Measurements from ENCODE around the gene CAPRIN1. TPM values are rescaled to one million over a fixed set of nuclear protein-coding genes. Genes with fewer than 3 reads are reported as not detected.

CAPRIN1 gene
- total and polyA plus RNA-seq, 2 of the 8 experiments (the other 6 are each of a cell fraction or from before 2014, with no cell fraction given): 221 to 317 TPM

DNA sequence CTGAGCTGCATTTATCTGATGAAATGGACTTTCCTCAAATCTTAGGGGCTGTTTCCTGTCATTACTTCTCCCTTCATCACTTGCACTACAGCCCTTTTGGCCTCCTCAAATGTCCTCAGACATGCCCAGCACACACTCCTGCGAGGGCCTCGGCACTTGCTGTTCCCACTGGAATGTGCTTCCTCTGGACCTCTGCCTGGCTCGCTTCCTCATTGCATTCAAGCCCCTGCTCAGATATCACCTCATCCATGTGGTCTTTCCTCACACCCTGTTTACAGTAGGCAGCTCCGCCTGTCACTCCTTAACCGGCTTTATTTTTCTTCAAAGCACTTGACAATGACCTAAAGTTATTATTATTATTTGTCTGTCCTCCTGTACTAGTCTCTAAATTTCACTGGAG, 62.9 kb downstream of the CAPRIN1 start (continued):
- TF ChIP-seq, protein P1, sequence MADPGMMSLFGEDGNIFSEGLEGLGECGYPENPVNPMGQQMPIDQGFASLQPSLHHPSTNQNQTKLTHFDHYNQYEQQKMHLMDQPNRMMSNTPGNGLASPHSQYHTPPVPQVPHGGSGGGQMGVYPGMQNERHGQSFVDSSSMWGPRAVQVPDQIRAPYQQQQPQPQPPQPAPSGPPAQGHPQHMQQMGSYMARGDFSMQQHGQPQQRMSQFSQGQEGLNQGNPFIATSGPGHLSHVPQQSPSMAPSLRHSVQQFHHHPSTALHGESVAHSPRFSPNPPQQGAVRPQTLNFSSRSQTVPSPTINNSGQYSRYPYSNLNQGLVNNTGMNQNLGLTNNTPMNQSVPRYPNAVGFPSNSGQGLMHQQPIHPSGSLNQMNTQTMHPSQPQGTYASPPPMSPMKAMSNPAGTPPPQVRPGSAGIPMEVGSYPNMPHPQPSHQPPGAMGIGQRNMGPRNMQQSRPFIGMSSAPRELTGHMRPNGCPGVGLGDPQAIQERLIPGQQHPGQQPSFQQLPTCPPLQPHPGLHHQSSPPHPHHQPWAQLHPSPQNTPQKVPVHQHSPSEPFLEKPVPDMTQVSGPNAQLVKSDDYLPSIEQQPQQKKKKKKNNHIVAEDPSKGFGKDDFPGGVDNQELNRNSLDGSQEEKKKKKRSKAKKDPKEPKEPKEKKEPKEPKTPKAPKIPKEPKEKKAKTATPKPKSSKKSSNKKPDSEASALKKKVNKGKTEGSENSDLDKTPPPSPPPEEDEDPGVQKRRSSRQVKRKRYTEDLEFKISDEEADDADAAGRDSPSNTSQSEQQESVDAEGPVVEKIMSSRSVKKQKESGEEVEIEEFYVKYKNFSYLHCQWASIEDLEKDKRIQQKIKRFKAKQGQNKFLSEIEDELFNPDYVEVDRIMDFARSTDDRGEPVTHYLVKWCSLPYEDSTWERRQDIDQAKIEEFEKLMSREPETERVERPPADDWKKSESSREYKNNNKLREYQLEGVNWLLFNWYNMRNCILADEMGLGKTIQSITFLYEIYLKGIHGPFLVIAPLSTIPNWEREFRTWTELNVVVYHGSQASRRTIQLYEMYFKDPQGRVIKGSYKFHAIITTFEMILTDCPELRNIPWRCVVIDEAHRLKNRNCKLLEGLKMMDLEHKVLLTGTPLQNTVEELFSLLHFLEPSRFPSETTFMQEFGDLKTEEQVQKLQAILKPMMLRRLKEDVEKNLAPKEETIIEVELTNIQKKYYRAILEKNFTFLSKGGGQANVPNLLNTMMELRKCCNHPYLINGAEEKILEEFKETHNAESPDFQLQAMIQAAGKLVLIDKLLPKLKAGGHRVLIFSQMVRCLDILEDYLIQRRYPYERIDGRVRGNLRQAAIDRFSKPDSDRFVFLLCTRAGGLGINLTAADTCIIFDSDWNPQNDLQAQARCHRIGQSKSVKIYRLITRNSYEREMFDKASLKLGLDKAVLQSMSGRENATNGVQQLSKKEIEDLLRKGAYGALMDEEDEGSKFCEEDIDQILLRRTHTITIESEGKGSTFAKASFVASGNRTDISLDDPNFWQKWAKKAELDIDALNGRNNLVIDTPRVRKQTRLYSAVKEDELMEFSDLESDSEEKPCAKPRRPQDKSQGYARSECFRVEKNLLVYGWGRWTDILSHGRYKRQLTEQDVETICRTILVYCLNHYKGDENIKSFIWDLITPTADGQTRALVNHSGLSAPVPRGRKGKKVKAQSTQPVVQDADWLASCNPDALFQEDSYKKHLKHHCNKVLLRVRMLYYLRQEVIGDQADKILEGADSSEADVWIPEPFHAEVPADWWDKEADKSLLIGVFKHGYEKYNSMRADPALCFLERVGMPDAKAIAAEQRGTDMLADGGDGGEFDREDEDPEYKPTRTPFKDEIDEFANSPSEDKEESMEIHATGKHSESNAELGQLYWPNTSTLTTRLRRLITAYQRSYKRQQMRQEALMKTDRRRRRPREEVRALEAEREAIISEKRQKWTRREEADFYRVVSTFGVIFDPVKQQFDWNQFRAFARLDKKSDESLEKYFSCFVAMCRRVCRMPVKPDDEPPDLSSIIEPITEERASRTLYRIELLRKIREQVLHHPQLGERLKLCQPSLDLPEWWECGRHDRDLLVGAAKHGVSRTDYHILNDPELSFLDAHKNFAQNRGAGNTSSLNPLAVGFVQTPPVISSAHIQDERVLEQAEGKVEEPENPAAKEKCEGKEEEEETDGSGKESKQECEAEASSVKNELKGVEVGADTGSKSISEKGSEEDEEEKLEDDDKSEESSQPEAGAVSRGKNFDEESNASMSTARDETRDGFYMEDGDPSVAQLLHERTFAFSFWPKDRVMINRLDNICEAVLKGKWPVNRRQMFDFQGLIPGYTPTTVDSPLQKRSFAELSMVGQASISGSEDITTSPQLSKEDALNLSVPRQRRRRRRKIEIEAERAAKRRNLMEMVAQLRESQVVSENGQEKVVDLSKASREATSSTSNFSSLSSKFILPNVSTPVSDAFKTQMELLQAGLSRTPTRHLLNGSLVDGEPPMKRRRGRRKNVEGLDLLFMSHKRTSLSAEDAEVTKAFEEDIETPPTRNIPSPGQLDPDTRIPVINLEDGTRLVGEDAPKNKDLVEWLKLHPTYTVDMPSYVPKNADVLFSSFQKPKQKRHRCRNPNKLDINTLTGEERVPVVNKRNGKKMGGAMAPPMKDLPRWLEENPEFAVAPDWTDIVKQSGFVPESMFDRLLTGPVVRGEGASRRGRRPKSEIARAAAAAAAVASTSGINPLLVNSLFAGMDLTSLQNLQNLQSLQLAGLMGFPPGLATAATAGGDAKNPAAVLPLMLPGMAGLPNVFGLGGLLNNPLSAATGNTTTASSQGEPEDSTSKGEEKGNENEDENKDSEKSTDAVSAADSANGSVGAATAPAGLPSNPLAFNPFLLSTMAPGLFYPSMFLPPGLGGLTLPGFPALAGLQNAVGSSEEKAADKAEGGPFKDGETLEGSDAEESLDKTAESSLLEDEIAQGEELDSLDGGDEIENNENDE (IDR thresholded peaks at IDR 0.05; ENCODE audit: insufficient replicate concordance, low read length): no peak
- no peak for TF ChIP-seq JUND (IDR thresholded peaks at IDR 0.05; ENCODE audit: low read length)
- no peak for TF ChIP-seq RAD21 (IDR thresholded peaks at IDR 0.05 in 1 of 2, conservative IDR thresholded peaks at IDR 0.05 in 1 of 2; ENCODE audit: low read depth in 2 of 2, low read length in 2 of 2)
- TF ChIP-seq SP1 (IDR thresholded peaks at IDR 0.05; ENCODE audit: low read depth, low read length): no peak
- TF ChIP-seq MAFK (IDR thresholded peaks at IDR 0.05; ENCODE audit: low read depth, low read length): no peak
- TF ChIP-seq EP300 (IDR thresholded peaks at IDR 0.05; ENCODE audit: borderline replicate concordance in 1 of 2, low read depth in 2 of 2, low read length in 2 of 2): no peak
- no peak for TF ChIP-seq KDM1A (IDR thresholded peaks at IDR 0.05; ENCODE audit: borderline replicate concordance, low read length)
- TF ChIP-seq, protein P2, sequence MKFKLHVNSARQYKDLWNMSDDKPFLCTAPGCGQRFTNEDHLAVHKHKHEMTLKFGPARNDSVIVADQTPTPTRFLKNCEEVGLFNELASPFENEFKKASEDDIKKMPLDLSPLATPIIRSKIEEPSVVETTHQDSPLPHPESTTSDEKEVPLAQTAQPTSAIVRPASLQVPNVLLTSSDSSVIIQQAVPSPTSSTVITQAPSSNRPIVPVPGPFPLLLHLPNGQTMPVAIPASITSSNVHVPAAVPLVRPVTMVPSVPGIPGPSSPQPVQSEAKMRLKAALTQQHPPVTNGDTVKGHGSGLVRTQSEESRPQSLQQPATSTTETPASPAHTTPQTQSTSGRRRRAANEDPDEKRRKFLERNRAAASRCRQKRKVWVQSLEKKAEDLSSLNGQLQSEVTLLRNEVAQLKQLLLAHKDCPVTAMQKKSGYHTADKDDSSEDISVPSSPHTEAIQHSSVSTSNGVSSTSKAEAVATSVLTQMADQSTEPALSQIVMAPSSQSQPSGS (IDR thresholded peaks at IDR 0.05; ENCODE audit: low read length): no peak
